Upper lobe of left lung (tissue), 6 donors: ENCODE measurements around the gene ALLC. TPM values are rescaled to one million over a fixed set of nuclear protein-coding genes. Genes with fewer than 3 reads are reported as not detected.
"Not testable (repeated sequence)": the region's sequence is repeated elsewhere in the genome, so short reads cannot be mapped to it uniquely, and the experiment has no call there.

Experiments
- ATAC-seq, 2 donors: fragments of 200-7000 bp; cut with Tn5 transposase; one replicate each; pipeline ENCODE4 v1.9.1; 2022; ENCODE audit warnings: mild to moderate bottlenecking in 2 of 2, moderate library complexity in 2 of 2; ENCODE audit not compliant: low FRiP score in 2 of 2
- DNase-seq, 2 donors: peaks; one replicate each; pipeline ENCODE4 v3.0.0-alpha.2; 2019 to 2020
- H3K27ac ChIP-seq, 4 donors: fragments of 200-600 bp; sonication (generic); one replicate each; pipeline ENCODE4 v1.5.1; 2016 to 2019
- H3K27me3 ChIP-seq, 4 donors: fragments of 200-600 bp; sonication (generic); one replicate each; pipeline ENCODE4 v1.5.1; 2017 to 2019
- H3K36me3 ChIP-seq, 4 donors: fragments of 200-600 bp; sonication (generic); one replicate each; pipeline ENCODE4 v1.5.1; 2016 to 2019
- H3K4me1 ChIP-seq, 4 donors: fragments of 200-600 bp; sonication (generic); one replicate each; pipeline ENCODE4 v1.5.1; 2018 to 2019
- H3K4me3 ChIP-seq, 4 donors: fragments of 200-600 bp; sonication (generic); one replicate each; pipeline ENCODE4 v1.5.1; 2017 to 2019; ENCODE audit warnings: mild to moderate bottlenecking in 2 of 4, moderate library complexity in 1 of 4
- H3K9me3 ChIP-seq, 4 donors: fragments of 200-600 bp; sonication (generic); one replicate each; pipeline ENCODE4 v1.5.1; 2018 to 2019
- CTCF ChIP-seq, 6 experiments: fragments of 450-650 bp in 4 of 6; fragments of 200-600 bp in 2 of 6; sonication (generic) in 2 of 6; IDR thresholded peaks; one replicate each; pipeline ENCODE4 v1.5.1; 2016 to 2019; ENCODE audit warnings: antibody characterized with exemption in 6 of 6
- EP300 ChIP-seq, 4 donors: sonication (generic); formaldehyde crosslinking; IDR thresholded peaks; one replicate each; pipeline ENCODE4 v1.5.1; 2017; ENCODE audit warnings: antibody characterized with exemption in 4 of 4, control low read depth in 2 of 4
- POLR2A ChIP-seq, 4 donors: fragments of 450-650 bp; IDR thresholded peaks; one replicate each; pipeline ENCODE4 v1.5.1; 2016 to 2017; ENCODE audit warnings: antibody characterized with exemption in 4 of 4, mild to moderate bottlenecking in 2 of 4
- POLR2AphosphoS5 ChIP-seq, 2 donors: sonication (generic); formaldehyde crosslinking; IDR thresholded peaks; one replicate each; pipeline ENCODE4 v1.5.1; 2017; ENCODE audit warnings: antibody characterized with exemption in 2 of 2
- WGBS, 2 donors: methylation state at CpG; one replicate each; pipeline ENCODE4 v1.1.5; 2017 to 2018; 5-methylcytosine and 5-hydroxymethylcytosine counted together
- total RNA-seq, 6 donors: library from RNA; depleted of rRNA in 4 of 6; stranded (reverse); fragments of >200 nt in 4 of 6; gene quantifications; one replicate each; pipeline versions ENCODE4 v1.1.0 to v1.2.1, GENCODE V29; 2016 to 2021
- donor health status: DM: no; HTN: no; CAD: no; lungs with moderate emphysema.
- donor health status: DM: no; HTN: yes; CAD: no; lungs with severe emphysema.

ALLC gene
- total RNA-seq, 6 donors from 2014 or later: not detected

- peak in 1 of 2 donors; percentile 50 for DNase-seq
- Histone ChIP-seq H3K36me3 (no peaks in the 10 kb centered on the region), H3K27ac (no peak overlapping the region), H3K9me3 (peaks cover 0 to 6% (median 0%) of the 10 kb centered on the region in 4 donors), H3K4me1 (no peaks in the 10 kb centered on the region), H3K4me3 (no peak overlapping the region), H3K27me3 (no peaks in the 10 kb centered on the region)
- ATAC-seq: no peak
- WGBS, 2 donors: 81 to 82% methylated on average over 11 of the region's 11 CpGs
- no peak for TF ChIP-seq POLR2A (IDR thresholded peaks at IDR 0.05)
- no peak for TF ChIP-seq CTCF (IDR thresholded peaks at IDR 0.05)
- no peak for TF ChIP-seq EP300 (IDR thresholded peaks at IDR 0.05)
- TF ChIP-seq POLR2AphosphoS5 (IDR thresholded peaks at IDR 0.05): no peak
These were observed 46.4 kb upstream of the ALLC start for GRCh38 chr2:3611589-3611988.

GRCh38 chr2:3612639-3613523, 45.1 kb upstream of the ALLC start:
- no peaks in the 10 kb centered on the region for H3K27me3 ChIP-seq
- DNase-seq: peak in 1 of 2 donors; percentile 65
- 79 to 88% methylated on average over 23 to 27 of the region's 29 CpGs for WGBS, 2 donors
- no peak overlapping the region for H3K4me3 ChIP-seq
- H3K36me3 ChIP-seq: no peaks in the 10 kb centered on the region
- TF ChIP-seq POLR2AphosphoS5 (IDR thresholded peaks at IDR 0.05): no peak
- TF ChIP-seq POLR2A (IDR thresholded peaks at IDR 0.05): no peak
- TF ChIP-seq CTCF (IDR thresholded peaks at IDR 0.05): no peak
- no peak for TF ChIP-seq EP300 (IDR thresholded peaks at IDR 0.05)
- no peak for ATAC-seq
- peaks cover 0 to 6% (median 0%) of the 10 kb centered on the region in 4 donors for H3K9me3 ChIP-seq
- no peaks in the 10 kb centered on the region for H3K4me1 ChIP-seq
- no peak overlapping the region for H3K27ac ChIP-seq

- no peak for DNase-seq
- no peak overlapping the region for H3K4me3 ChIP-seq
These were observed 44.5 kb upstream of the ALLC start for GRCh38 chr2:3613524-3613905.

GRCh38 chr2:3614743-3615142, 43.3 kb upstream of the ALLC start:
- not testable (repeated sequence) for H3K27me3 ChIP-seq, DNase-seq, H3K4me3 ChIP-seq, H3K9me3 ChIP-seq, ATAC-seq, H3K4me1 ChIP-seq, H3K27ac ChIP-seq, H3K36me3 ChIP-seq
- WGBS, 2 donors: 70 to 81% methylated on average over 2 of the region's 2 CpGs

More at GRCh38 chr2:3613524-3613905, 44.5 kb upstream of the ALLC start:
- H3K4me1 ChIP-seq: no peaks in the 10 kb centered on the region
- ATAC-seq: no peak
- no peaks in the 10 kb centered on the region for H3K27me3 ChIP-seq
- H3K36me3 ChIP-seq: no peaks in the 10 kb centered on the region
- TF ChIP-seq POLR2A (IDR thresholded peaks at IDR 0.05) (no peak), EP300 (IDR thresholded peaks at IDR 0.05) (no peak), CTCF (IDR thresholded peaks at IDR 0.05) (no peak), POLR2AphosphoS5 (IDR thresholded peaks at IDR 0.05) (no peak)
- 90 to 95% methylated on average over 11 to 12 of the region's 12 CpGs for WGBS, 2 donors
- peaks cover 0 to 6% (median 0%) of the 10 kb centered on the region in 4 donors for H3K9me3 ChIP-seq
- H3K27ac ChIP-seq: no peak overlapping the region

- H3K4me3 ChIP-seq, H3K4me1 ChIP-seq, H3K27me3 ChIP-seq, H3K9me3 ChIP-seq, ATAC-seq, H3K27ac ChIP-seq, H3K36me3 ChIP-seq: not testable (repeated sequence)
- peak in 1 of 2 donors; percentile 46 for DNase-seq
- WGBS, 2 donors: 95 to 98% methylated on average over 5 to 26 of the region's 46 CpGs
These were observed 42.3 kb upstream of the ALLC start for GRCh38 chr2:3615541-3616200.

GRCh38 chr2:3616435-3617197, 41.4 kb upstream of the ALLC start:
- peak in 1 of 2 donors; percentile 47 for DNase-seq
- ATAC-seq, H3K9me3 ChIP-seq, H3K36me3 ChIP-seq, H3K27ac ChIP-seq, H3K27me3 ChIP-seq, H3K4me1 ChIP-seq, H3K4me3 ChIP-seq: not testable (repeated sequence)
- 94 to 95% methylated on average over 22 to 25 of the region's 25 CpGs for WGBS, 2 donors
